Retinal pigment epithelial cell (primary cell): ENCODE data around the gene SIAH1.
A peak's percentile ranks its signal among the peaks of the same experiment; 100 is the strongest.

Experiments
- DNase-seq: peaks from one replicate; pipeline ENCODE4 v3.0.0-alpha.2; 2010; ENCODE audit warnings: low read depth
- H3K4me3 ChIP-seq: 2 replicates; pipeline ENCODE4 v1.5.1; 2011; ENCODE audit warnings: mild to moderate bottlenecking, low read length, control low read depth, moderate library complexity
- TF ChIP-seq, protein P1 (sequence below): conservative IDR thresholded peaks from 2 replicates; pipeline ENCODE4 v1.5.1; 2011; ENCODE audit warnings: low read depth, low read length, control low read depth, inconsistent platforms

Gene SIAH1

DNA sequence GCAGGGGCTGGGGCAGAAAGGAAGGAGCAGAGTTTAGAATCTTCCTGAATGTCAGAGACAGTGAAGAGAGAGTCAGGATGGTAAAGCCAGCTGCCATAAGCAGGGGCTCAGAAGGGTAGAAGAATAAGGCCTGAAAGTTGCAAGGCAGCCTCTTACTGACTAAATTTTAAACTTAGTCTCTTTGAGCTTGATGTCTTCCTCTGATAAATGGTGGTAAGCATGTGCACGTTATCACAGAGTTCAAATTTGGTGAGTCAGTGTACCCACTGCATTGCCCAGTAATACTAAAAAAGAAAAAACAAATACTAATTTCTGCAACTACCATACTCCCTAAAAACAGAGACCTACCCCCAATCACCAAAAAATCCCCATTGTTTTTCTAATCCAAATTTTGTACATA is 45.2 kb downstream of the SIAH1 start:
- TF ChIP-seq, protein P1, sequence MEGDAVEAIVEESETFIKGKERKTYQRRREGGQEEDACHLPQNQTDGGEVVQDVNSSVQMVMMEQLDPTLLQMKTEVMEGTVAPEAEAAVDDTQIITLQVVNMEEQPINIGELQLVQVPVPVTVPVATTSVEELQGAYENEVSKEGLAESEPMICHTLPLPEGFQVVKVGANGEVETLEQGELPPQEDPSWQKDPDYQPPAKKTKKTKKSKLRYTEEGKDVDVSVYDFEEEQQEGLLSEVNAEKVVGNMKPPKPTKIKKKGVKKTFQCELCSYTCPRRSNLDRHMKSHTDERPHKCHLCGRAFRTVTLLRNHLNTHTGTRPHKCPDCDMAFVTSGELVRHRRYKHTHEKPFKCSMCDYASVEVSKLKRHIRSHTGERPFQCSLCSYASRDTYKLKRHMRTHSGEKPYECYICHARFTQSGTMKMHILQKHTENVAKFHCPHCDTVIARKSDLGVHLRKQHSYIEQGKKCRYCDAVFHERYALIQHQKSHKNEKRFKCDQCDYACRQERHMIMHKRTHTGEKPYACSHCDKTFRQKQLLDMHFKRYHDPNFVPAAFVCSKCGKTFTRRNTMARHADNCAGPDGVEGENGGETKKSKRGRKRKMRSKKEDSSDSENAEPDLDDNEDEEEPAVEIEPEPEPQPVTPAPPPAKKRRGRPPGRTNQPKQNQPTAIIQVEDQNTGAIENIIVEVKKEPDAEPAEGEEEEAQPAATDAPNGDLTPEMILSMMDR: no peak
- DNase-seq: no peak

DNA sequence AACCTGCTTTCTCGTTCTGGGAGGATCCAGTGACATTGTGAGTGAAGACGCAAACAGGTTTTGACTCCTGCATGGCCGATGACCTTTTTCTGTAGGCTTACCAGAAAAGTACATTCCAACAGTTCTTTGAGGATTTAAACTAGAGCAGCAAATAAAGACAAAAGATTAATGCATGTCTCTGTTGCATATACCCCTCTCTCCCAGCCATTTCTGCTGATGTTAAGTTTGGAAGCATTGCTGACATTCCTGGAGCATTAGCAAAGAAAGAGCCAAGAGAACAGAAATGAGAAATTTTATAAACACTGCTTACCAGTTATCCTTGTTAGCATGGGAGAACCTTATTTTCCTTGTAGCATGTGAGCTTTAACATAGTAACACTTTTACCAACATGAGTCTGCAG is 49.3 kb downstream of the SIAH1 start:
- peak; percentile 91 for DNase-seq
- H3K4me3 ChIP-seq: no peak overlapping the region
- TF ChIP-seq, protein P1: no peak

More for the DNA sequence above, 45.2 kb downstream of the SIAH1 start:
- H3K4me3 ChIP-seq: no peak overlapping the region

DNA sequence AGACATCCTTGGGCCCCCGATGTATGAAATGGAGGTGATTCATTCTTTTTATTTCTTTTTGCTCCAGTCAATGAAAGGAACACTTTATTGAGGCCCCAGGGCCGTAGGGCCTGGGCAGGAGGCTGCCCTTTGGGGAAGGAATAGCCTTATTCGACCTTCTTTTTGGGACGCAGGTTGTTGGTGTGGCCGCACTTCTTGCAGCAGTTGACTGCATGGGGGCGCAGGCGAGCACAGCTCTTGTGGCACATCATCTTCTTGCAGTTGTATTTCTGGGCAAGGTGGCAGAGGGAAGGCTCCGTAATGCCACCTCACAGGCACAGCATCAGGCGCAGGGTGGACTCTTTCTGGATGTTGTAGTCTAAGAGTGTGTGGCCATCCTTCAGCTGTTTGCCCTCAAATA is 50.9 kb downstream of the SIAH1 start:
- H3K4me3 ChIP-seq: no peak overlapping the region
- DNase-seq: no peak
- TF ChIP-seq, protein P1: peak; percentile 11

DNA sequence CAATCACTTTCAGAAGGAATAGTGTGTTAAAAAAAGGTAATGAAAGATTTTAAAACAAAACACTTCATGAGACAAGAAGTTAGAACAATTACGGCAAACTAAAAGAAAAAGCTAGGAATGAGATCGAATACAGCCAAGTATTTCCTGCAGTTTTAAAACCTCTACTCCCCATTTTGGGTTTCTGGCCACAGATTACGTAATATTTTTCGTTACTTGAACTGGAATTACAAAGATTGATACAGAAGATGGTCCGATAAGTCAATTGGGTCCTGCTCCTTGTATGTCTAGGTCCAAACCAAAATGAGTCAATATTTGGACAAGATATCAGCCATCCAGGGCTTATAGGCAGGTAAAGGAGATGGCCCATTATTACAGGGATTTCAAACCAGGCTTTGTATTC is 52.2 kb downstream of the SIAH1 start:
- DNase-seq: no peak
- H3K4me3 ChIP-seq: no peak overlapping the region
- TF ChIP-seq, protein P1: no peak

DNA sequence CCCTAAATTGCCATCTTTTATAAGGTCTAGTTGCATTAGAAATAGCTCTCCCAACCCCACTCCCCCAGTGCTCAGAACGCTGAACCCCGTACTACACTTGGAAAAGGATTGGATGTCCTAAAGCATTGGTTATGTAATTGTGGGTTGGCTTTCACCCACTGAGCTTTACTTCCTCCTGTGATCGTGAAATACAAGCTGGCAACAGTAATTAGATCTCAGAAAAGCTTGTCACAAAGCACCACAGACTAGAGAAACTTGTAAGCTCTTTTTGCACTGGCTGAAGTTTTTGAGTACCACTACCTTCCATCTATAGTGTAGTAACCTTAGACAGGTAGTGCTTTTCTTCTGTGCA is 54.4 kb downstream of the SIAH1 start:
- DNase-seq: no peak
- TF ChIP-seq, protein P1: no peak

DNA sequence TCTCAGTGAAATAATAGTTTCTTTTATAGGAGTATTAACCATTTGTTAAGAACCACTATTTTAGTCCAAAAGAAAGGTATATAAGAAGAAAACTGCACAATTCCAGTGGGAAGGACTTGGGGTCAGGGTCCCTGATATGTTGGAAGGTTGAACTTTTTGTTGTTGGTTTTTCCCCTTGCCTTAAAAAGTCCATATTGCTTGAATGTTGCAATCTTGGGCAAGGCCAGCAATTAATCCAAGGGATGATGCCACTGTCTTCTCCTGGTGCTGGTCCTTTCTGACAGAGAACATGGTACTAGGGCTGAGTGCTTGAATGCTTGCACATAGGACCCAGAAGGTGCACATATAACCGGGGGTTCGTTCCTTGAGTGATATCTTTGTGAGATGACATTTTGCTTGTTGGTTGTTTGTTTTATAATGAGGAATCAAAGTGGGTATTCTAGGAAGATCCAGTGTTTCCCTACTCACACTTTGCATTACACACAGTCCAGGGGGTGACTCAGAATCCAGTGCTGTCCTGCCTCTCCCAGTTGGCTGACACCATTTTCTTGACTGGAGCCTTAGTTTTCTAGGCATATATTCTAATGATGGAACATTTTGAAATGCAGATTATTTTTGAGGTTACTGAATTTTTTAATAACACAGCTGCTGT is 54.9 kb downstream of the SIAH1 start:
- TF ChIP-seq, protein P1: no peak
- DNase-seq: no peak
- no peak overlapping the region for H3K4me3 ChIP-seq

More for the DNA sequence above, 54.4 kb downstream of the SIAH1 start:
- no peak overlapping the region for H3K4me3 ChIP-seq

DNA sequence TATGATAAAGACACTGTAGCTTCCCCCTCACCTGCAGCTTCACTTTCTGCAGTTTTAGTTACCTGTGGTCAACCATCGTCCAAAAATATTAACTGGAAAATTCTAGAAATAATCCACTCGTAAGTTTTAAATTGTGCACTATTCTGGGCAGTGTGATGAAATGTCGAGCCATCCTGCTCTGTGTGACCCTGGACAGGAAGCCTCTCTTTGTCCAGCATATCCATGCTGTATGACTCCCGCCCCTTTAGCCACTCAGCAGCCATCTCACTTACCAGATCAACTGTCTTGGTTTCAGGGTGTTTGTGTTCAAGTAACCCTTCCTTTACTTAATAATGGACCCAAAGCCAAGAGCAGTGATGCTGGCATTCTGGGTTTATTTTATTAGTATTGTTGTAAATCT is 56.1 kb downstream of the SIAH1 start:
- TF ChIP-seq, protein P1: no peak
- no peak for DNase-seq
- no peak overlapping the region for H3K4me3 ChIP-seq
